CMK (cell line): Measurements from ENCODE around the gene ZNF57.
"Not testable (repeated sequence)": the region's sequence is repeated elsewhere in the genome, so short reads cannot be mapped to it uniquely, and the experiment has no call there.

ENCODE experiments used
- DNase-seq: peaks from one replicate; pipeline ENCODE4 v3.0.0-alpha.2; 2010; ENCODE audit warnings: low read depth

ZNF57 gene

GRCh38 chr19:2952953-2953481 lies 52.3 kb downstream of the ZNF57 start:
- no peak for DNase-seq

GRCh38 chr19:2957160-2957559 lies 56.4 kb downstream of the ZNF57 start:
- no peak for DNase-seq

- no peak for DNase-seq
These were observed 59.4 kb downstream of the ZNF57 start for GRCh38 chr19:2960120-2960519.

GRCh38 chr19:2962018-2962670 lies 61.4 kb downstream of the ZNF57 start:
- no peak for DNase-seq

GRCh38 chr19:2963122-2963521 lies 62.4 kb downstream of the ZNF57 start:
- no peak for DNase-seq

- DNase-seq, result not testable (repeated sequence)
These were observed 62.9 kb downstream of the ZNF57 start for GRCh38 chr19:2963631-2964030.

GRCh38 chr19:2964874-2965273 lies 64.1 kb downstream of the ZNF57 start:
- no peak for DNase-seq

GRCh38 chr19:2967972-2968371 lies 67.2 kb downstream of the ZNF57 start:
- DNase-seq, result no peak
